H1 (cell line): ENCODE results near the gene UBE2M. TPM values are rescaled to one million over a fixed set of nuclear protein-coding genes. Genes with fewer than 3 reads are reported as not detected.

Experiments used
- ATF3 ChIP-seq: IDR thresholded peaks from 2 replicates; pipeline ENCODE4 v1.6.1; 2011; ENCODE audit warnings: low read depth, mild to moderate bottlenecking, low read length; ENCODE audit not compliant: insufficient read depth
- KDM4A ChIP-seq: IDR thresholded peaks from one replicate; pipeline ENCODE4 v1.7.1; 2012; ENCODE audit warnings: low read depth, mild to moderate bottlenecking, moderate library complexity, low read length, inconsistent platforms; ENCODE audit not compliant: severe bottlenecking
- SIN3A ChIP-seq, 2 experiments: IDR thresholded peaks in 1 of 2; conservative IDR thresholded peaks in 1 of 2; 2 replicates each; pipeline ENCODE4 v1.6.1; 2011 to 2012; ENCODE audit warnings: low read length in 2 of 2, improper control_type of control experiment in 1 of 2, low read depth in 1 of 2, mild to moderate bottlenecking in 1 of 2
- SP4 ChIP-seq: IDR thresholded peaks from 2 replicates; pipeline ENCODE4 v1.6.1; 2012; ENCODE audit warnings: low read length, inconsistent platforms
- polyA plus RNA-seq, 7 experiments: library from polyadenylated mRNA; depleted of rRNA in 3 of 7; stranded (reverse) in 5 of 7; unstranded in 2 of 7; fragments of >200 nt in 5 of 7; fragments of 200-250 nt in 2 of 7; gene quantifications; 1 replicate in 5 of 7; 2 replicates in 1 of 7; 4 replicates in 1 of 7; pipeline versions ENCODE4 v1.2.1 to v1.2.3, GENCODE V29; 2011 to 2013; ENCODE audit warnings: missing spikeins in 2 of 7, mixed read lengths in 2 of 7
- total RNA-seq: library from RNA; stranded (reverse); fragmentation: NEBNext Ultra II Directional; extraction: Animal tissue kit (Norgen Biotek cat#: 25700); gene quantifications from 2 replicates; pipeline ENCODE4 v1.2.1, GENCODE V29; 2021

The UBE2M gene
- total and polyA plus RNA-seq, 2 of the 8 experiments (the other 6 are each of a cell fraction or from before 2014, with no cell fraction given), result 93.8 to 114 TPM

GRCh38 chr19:58575183-58576041 lies 17.0 kb upstream of the UBE2M start (continued):
- peak; percentile 72 for TF ChIP-seq KDM4A
- TF ChIP-seq ATF3, result peak; percentile 91
- no peak for TF ChIP-seq SP4
- 0 out of 4 replicates have a peak, but pooled peaks have one; percentile 4 to 51 for TF ChIP-seq SIN3A (conservative IDR thresholded peaks at IDR 0.05 in 1 of 2, IDR thresholded peaks at IDR 0.05 in 1 of 2; ENCODE audit: low read depth in 1 of 2, low read length in 2 of 2)
- TF ChIP-seq, all 59 proteins: peak for 19
